Stimulated activated CD4-positive, alpha-beta T cell treated with anti-CD3 and anti-CD28 coated beads, Interleukin-1b, Interleukin-23, amount 100 ng/mL, for 24 hours (primary cell): ENCODE measurements around the gene BCOR.

ENCODE experiments used
- DNase-seq, 4 experiments: peaks; one replicate each; pipeline ENCODE4 v3.0.0-alpha.2; 2020; ENCODE audit warnings: low read depth in 4 of 4, low spot score in 1 of 4

BCOR gene

GRCh38 chrX:40116925-40117324 lies 19.2 kb upstream of the BCOR start:
- DNase-seq, result no peak

- DNase-seq, result no peak
Observed at GRCh38 chrX:40112996-40113395, 15.2 kb upstream of the BCOR start.

GRCh38 chrX:40111868-40112267 lies 14.1 kb upstream of the BCOR start:
- no peak for DNase-seq

GRCh38 chrX:40109288-40110008 lies 11.7 kb upstream of the BCOR start:
- DNase-seq, result no peak

- DNase-seq, result no peak
Observed at GRCh38 chrX:40108959-40109287, 11.2 kb upstream of the BCOR start.

- no peak for DNase-seq
Observed at GRCh38 chrX:40108162-40108958, 10.6 kb upstream of the BCOR start.

- no peak for DNase-seq
Observed at GRCh38 chrX:40107291-40108161, 9.8 kb upstream of the BCOR start.

- no peak for DNase-seq
Observed at GRCh38 chrX:40106676-40107290, 9.0 kb upstream of the BCOR start.

- no peak for DNase-seq
Observed at GRCh38 chrX:40105835-40106675, 8.3 kb upstream of the BCOR start.

GRCh38 chrX:40104985-40105834 lies 7.5 kb upstream of the BCOR start:
- DNase-seq, result no peak

GRCh38 chrX:40104630-40104984 lies 6.8 kb upstream of the BCOR start:
- DNase-seq, result no peak

GRCh38 chrX:40103565-40104323 lies 6.0 kb upstream of the BCOR start:
- DNase-seq, result no peak

- DNase-seq, result no peak
Observed at GRCh38 chrX:40102393-40103381, 4.9 kb upstream of the BCOR start.

- no peak for DNase-seq
Observed at GRCh38 chrX:40101430-40101802, 3.7 kb upstream of the BCOR start.

- no peak for DNase-seq
Observed at GRCh38 chrX:40100537-40101429, 3.0 kb upstream of the BCOR start.

- DNase-seq, result no peak
Observed at GRCh38 chrX:40100141-40100536, 2.4 kb upstream of the BCOR start.
